Calu3 (cell line): ENCODE results near the gene SNX20. TPM values are rescaled to one million over a fixed set of nuclear protein-coding genes. Genes with fewer than 3 reads are reported as not detected.

ENCODE experiments used
- BruUV-seq: library from RNA; stranded (reverse); fragments of 400-500 nt; replicated peaks from 2 replicates; lab custom pipeline; 2021; lab: Mats Ljungman, UMichigan
- CTCF ChIA-PET: fragments of 300-600 bp; sonication (Branson Sonifier 250); formaldehyde crosslinking; loops from one replicate; lab custom pipeline; 2022; ENCODE audit warnings: antibody characterized with exemption; lab: Charles Lee
- DNase-seq: peaks from one replicate; pipeline ENCODE4 v3.0.0; 2022
- H3K27ac Mint-ChIP-seq: one replicate; pipeline ENCODE4 v1.8.0; 2022; ENCODE audit warnings: mixed read lengths; ENCODE audit not compliant: unreplicated experiment
- H3K27me3 Mint-ChIP-seq: one replicate; pipeline ENCODE4 v1.8.0; 2022; ENCODE audit warnings: mixed read lengths; ENCODE audit not compliant: unreplicated experiment
- H3K36me3 Mint-ChIP-seq: one replicate; pipeline ENCODE4 v1.8.0; 2022; ENCODE audit warnings: mild to moderate bottlenecking, moderate library complexity, mixed read lengths; ENCODE audit not compliant: insufficient read depth, unreplicated experiment
- H3K4me1 Mint-ChIP-seq: one replicate; pipeline ENCODE4 v1.8.0; 2022; ENCODE audit warnings: mild to moderate bottlenecking, low read depth, mixed read lengths; ENCODE audit not compliant: unreplicated experiment
- H3K4me3 Mint-ChIP-seq: one replicate; pipeline ENCODE4 v1.8.0; 2022; ENCODE audit warnings: mild to moderate bottlenecking, low read depth, moderate library complexity, mixed read lengths; ENCODE audit not compliant: unreplicated experiment
- H3K9me3 Mint-ChIP-seq: one replicate; pipeline ENCODE4 v1.8.0; 2022; ENCODE audit warnings: low read depth, mixed read lengths; ENCODE audit not compliant: unreplicated experiment
- CTCF ChIP-seq: fragments of 200-600 bp; IDR thresholded peaks from one replicate; pipeline ENCODE4 v1.8.0; 2022; ENCODE audit warnings: antibody characterized with exemption; ENCODE audit not compliant: unreplicated experiment
- intact Hi-C: fragments of 100-400 bp; cut with micrococcal nuclease; formaldehyde crosslinking; loops from one replicate; pipeline ENCODE4 v1.10.0; 2022; ENCODE audit not compliant: unreplicated experiment
- total RNA-seq: library from RNA; stranded (reverse); gene quantifications from 2 replicates; pipeline ENCODE4 v1.2.3, GENCODE V29; 2022

SNX20 gene
- total RNA-seq, 1 experiment from 2014 or later = not detected

- no peak overlapping the region for H3K4me3 Mint-ChIP-seq
- H3K27ac Mint-ChIP-seq = no peak overlapping the region
- no peak for TF ChIP-seq CTCF
- H3K27me3 Mint-ChIP-seq = no peaks in the 10 kb centered on the region
- no TSS peak for BruUV-seq
- peaks cover 21% of the 10 kb centered on the region for H3K4me1 Mint-ChIP-seq
- CTCF ChIA-PET = no interaction called here
- intact Hi-C loops = no loop called here
- H3K36me3 Mint-ChIP-seq = no peaks in the 10 kb centered on the region
- H3K9me3 Mint-ChIP-seq = peaks cover 5% of the 10 kb centered on the region
- DNase-seq = no peak
Measured at GRCh38 chr16:50709061-50709684, 28.1 kb upstream of the SNX20 start.

- H3K27me3 Mint-ChIP-seq = no peaks in the 10 kb centered on the region
- no peak overlapping the region for H3K27ac Mint-ChIP-seq
- TF ChIP-seq CTCF = no peak
- peaks cover 7% of the 10 kb centered on the region for H3K9me3 Mint-ChIP-seq
- H3K4me3 Mint-ChIP-seq = no peak overlapping the region
- DNase-seq = no peak
- H3K4me1 Mint-ChIP-seq = peaks cover 21% of the 10 kb centered on the region
- BruUV-seq = no TSS peak
- CTCF ChIA-PET = no interaction called here
- intact Hi-C loops = no loop called here
- H3K36me3 Mint-ChIP-seq = no peaks in the 10 kb centered on the region
Measured at GRCh38 chr16:50708373-50709060, 27.4 kb upstream of the SNX20 start.

GRCh38 chr16:50706250-50706649 is 25.1 kb upstream of the SNX20 start:
- Mint-ChIP-seq H3K27ac (no peak overlapping the region), H3K27me3 (no peaks in the 10 kb centered on the region), H3K9me3 (peaks cover 7% of the 10 kb centered on the region), H3K4me1 (peaks cover 13% of the 10 kb centered on the region), H3K4me3 (no peak overlapping the region), H3K36me3 (no peaks in the 10 kb centered on the region)
- BruUV-seq = no TSS peak
- DNase-seq = no peak
- no peak for TF ChIP-seq CTCF
- CTCF ChIA-PET = no interaction called here
- intact Hi-C loops = no loop called here

- CTCF ChIA-PET = no interaction called here
Measured at GRCh38 chr16:50705436-50706110, 24.5 kb upstream of the SNX20 start.

More at GRCh38 chr16:50705436-50706110, 24.5 kb upstream of the SNX20 start:
- H3K36me3 Mint-ChIP-seq = no peaks in the 10 kb centered on the region
- H3K4me3 Mint-ChIP-seq = no peak overlapping the region
- peaks cover 7% of the 10 kb centered on the region for H3K9me3 Mint-ChIP-seq
- H3K4me1 Mint-ChIP-seq = peaks cover 13% of the 10 kb centered on the region
- no TSS peak for BruUV-seq
- DNase-seq = no peak
- intact Hi-C loops = no loop called here
- TF ChIP-seq CTCF = no peak
- H3K27me3 Mint-ChIP-seq = no peaks in the 10 kb centered on the region
- H3K27ac Mint-ChIP-seq = no peak overlapping the region
